ENCODE data around the gene ZCCHC13. TPM values are rescaled to one million over a fixed set of nuclear protein-coding genes. Genes with fewer than 3 reads are reported as not detected.

The ZCCHC13 gene
- total and polyA plus RNA-seq, 4 donors = not detected

GRCh38 chrX:74353984-74354383, 50.0 kb downstream of the ZCCHC13 start:
- no peak for DNase-seq
- H3K9me3 ChIP-seq (ENCODE audit: control insufficient read depth in 4 of 4, insufficient read depth in 3 of 4, low read length in 3 of 4) = no peaks in the 10 kb centered on the region
- 46 to 83% methylated on average over 1 of the region's 1 CpG for WGBS, 2 donors
- H3K9ac ChIP-seq (ENCODE audit: insufficient read depth in 1 of 2, low read length in 2 of 2) = no peak overlapping the region
- peaks cover 0 to 2% (median 1%) of the 10 kb centered on the region in 3 donors for H3K27me3 ChIP-seq (ENCODE audit: control insufficient read depth in 3 of 3, insufficient read depth in 3 of 3, low read length in 2 of 3)
- TF ChIP-seq, protein P1, sequence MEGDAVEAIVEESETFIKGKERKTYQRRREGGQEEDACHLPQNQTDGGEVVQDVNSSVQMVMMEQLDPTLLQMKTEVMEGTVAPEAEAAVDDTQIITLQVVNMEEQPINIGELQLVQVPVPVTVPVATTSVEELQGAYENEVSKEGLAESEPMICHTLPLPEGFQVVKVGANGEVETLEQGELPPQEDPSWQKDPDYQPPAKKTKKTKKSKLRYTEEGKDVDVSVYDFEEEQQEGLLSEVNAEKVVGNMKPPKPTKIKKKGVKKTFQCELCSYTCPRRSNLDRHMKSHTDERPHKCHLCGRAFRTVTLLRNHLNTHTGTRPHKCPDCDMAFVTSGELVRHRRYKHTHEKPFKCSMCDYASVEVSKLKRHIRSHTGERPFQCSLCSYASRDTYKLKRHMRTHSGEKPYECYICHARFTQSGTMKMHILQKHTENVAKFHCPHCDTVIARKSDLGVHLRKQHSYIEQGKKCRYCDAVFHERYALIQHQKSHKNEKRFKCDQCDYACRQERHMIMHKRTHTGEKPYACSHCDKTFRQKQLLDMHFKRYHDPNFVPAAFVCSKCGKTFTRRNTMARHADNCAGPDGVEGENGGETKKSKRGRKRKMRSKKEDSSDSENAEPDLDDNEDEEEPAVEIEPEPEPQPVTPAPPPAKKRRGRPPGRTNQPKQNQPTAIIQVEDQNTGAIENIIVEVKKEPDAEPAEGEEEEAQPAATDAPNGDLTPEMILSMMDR (IDR thresholded peaks at IDR 0.05; ENCODE audit: control extremely low read depth, extremely low read depth) = no peak
- no peak for ATAC-seq (ENCODE audit: insufficient read depth, low FRiP score)
- no peak overlapping the region for H3K4me3 ChIP-seq
- no peaks in the 10 kb centered on the region for H3K36me3 ChIP-seq (ENCODE audit: control insufficient read depth in 4 of 4, insufficient read depth in 4 of 4, low read length in 4 of 4)
- H3K27ac ChIP-seq (ENCODE audit: low read depth in 1 of 2, low read length in 1 of 2) = no peak overlapping the region
- peaks cover 0 to 3% (median 0%) of the 10 kb centered on the region in 5 donors for H3K4me1 ChIP-seq (ENCODE audit: control insufficient read depth in 5 of 5, insufficient read depth in 5 of 5, low read length in 5 of 5)

Small RNAs within 50 kb of the gene (small RNA-seq; reads per million reads assigned to genes)
- not detected for gene AC004386.2 (ENCODE audit: low replicate concordance)
- 44.7 reads per million, percentile 97 among the genes with 10 or more reads in this experiment for gene MIR374A (ENCODE audit: low replicate concordance)
- 0.25 reads per million, percentile 23 among the genes with 10 or more reads in this experiment for gene MIR545 (ENCODE audit: low replicate concordance)
- gene RF02119 (ENCODE audit: low replicate concordance) = not detected
- gene RF02120 (ENCODE audit: low replicate concordance) = not detected
- not detected for gene RF02121 (ENCODE audit: low replicate concordance)
- gene RF02122 (ENCODE audit: low replicate concordance) = not detected
- not detected for gene RF02123 (ENCODE audit: low replicate concordance)

Other genes with a start within 250 kb of the ZCCHC13 start
- gene SLC16A2, start 117.3 kb downstream of the ZCCHC13 start, total RNA-seq = 10 to 100 TPM; 12.1 to 13.4 TPM
- 1 to 10 TPM; 2.1 to 4.5 TPM for gene SLC16A2, start 117.3 kb downstream of the ZCCHC13 start, polyA plus RNA-seq

Data from lung (tissue), 13 donors.